A549 treated with Mapracorat at 1 μM for 4 hours (cell line): ENCODE data around the gene C19orf47. TPM values are rescaled to one million over a fixed set of nuclear protein-coding genes. Genes with fewer than 3 reads are reported as not detected.

Experiments used
- total RNA-seq: library from RNA; stranded (reverse); fragments of 200-300 nt; extraction: Qiagen RNA extraction; gene quantifications from 5 replicates; pipeline ENCODE4 v1.2.3, GENCODE V29; 2022

The C19orf47 gene, protein sequence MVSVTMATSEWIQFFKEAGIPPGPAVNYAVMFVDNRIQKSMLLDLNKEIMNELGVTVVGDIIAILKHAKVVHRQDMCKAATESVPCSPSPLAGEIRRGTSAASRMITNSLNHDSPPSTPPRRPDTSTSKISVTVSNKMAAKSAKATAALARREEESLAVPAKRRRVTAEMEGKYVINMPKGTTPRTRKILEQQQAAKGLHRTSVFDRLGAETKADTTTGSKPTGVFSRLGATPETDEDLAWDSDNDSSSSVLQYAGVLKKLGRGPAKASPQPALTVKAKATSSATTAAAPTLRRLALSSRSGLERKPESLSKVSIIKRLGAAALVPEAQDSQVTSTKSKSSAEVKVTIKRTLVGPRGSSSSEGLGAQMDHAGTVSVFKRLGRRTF
- 25.5 to 31.7 TPM (median 30.0 TPM) in 5 replicates for total RNA-seq

GRCh38 chr19:40348125-40348913 is at the start of gene C19orf47, which contains the start of gene PLD3:
Gene C19orf47, minus strand, starts transcription at chr19:40348397. Its CDS starts 6,540 bp downstream, at chr19:40341857.
Gene PLD3, plus strand, starts transcription at chr19:40348695. Its CDS starts 17,789 bp downstream, at chr19:40366484.

GRCh38 chr19:40390084-40390742 is 42.0 kb upstream of the C19orf47 start, which contains the start of gene HIPK4:
Gene HIPK4, minus strand, starts transcription at chr19:40390181. Its CDS starts 279 bp downstream, at chr19:40389902.

GRCh38 chr19:40284501-40285352 is 63.5 kb downstream of the C19orf47 start, which contains the start of gene AKT2:
Gene AKT2, minus strand, starts transcription at chr19:40285345. Its CDS starts 20,078 bp downstream, at chr19:40265267.

Other genes with a start within 250 kb of the C19orf47 start
- 12.1 to 16.8 TPM (median 15.5 TPM) in 5 replicates for gene MAP3K10, start 157.0 kb downstream of the C19orf47 start, total RNA-seq
- gene TTC9B, start 130.0 kb downstream of the C19orf47 start, total RNA-seq: 0.21 to 0.47 TPM (median 0.34 TPM) in 4 of 5 replicates, not detected in the other
- 0.13 to 0.44 TPM (median 0.16 TPM) in 5 replicates for gene CCNP, start 121.7 kb downstream of the C19orf47 start, total RNA-seq
- 123 to 189 TPM (median 171 TPM) in 5 replicates for gene AKT2, start 63.1 kb downstream of the C19orf47 start, total RNA-seq
- 258 to 266 TPM (median 261 TPM) in 5 replicates for gene PLD3, start 298 bp upstream of the C19orf47 start, total RNA-seq
- gene HIPK4, start 41.8 kb upstream of the C19orf47 start, total RNA-seq: 0.17 to 0.38 TPM (median 0.26 TPM) in 5 replicates
- 0.95 to 1.8 TPM (median 1.4 TPM) in 5 replicates for gene PRX, start 65.0 kb upstream of the C19orf47 start, total RNA-seq
- gene SERTAD1, start 77.6 kb upstream of the C19orf47 start, total RNA-seq: 22.5 to 38.9 TPM (median 31.3 TPM) in 5 replicates
- gene SERTAD3, start 95.9 kb upstream of the C19orf47 start, total RNA-seq: 38.2 to 47.6 TPM (median 43.8 TPM) in 5 replicates
- gene BLVRB, start 117.3 kb upstream of the C19orf47 start, total RNA-seq: 246 to 360 TPM (median 316 TPM) in 5 replicates
- gene SPTBN4, start 118.6 kb upstream of the C19orf47 start, total RNA-seq: 0.34 to 0.85 TPM (median 0.59 TPM) in 5 replicates
- 100 to 141 TPM (median 132 TPM) in 5 replicates for gene SHKBP1, start 228.5 kb upstream of the C19orf47 start, total RNA-seq